Stimulated activated CD4-positive, alpha-beta T cell treated with anti-CD3 and anti-CD28 coated beads, Interleukin-2, amount 100 ng/mL, for 4 hours (primary cell): Measurements from ENCODE around the gene LIPG.
"Not testable (repeated sequence)": the region's sequence is repeated elsewhere in the genome, so short reads cannot be mapped to it uniquely, and the experiment has no call there.

Experiments
- DNase-seq: peaks from one replicate; pipeline ENCODE4 v3.0.0-alpha.2; 2020; ENCODE audit warnings: low read depth

The LIPG gene

DNA sequence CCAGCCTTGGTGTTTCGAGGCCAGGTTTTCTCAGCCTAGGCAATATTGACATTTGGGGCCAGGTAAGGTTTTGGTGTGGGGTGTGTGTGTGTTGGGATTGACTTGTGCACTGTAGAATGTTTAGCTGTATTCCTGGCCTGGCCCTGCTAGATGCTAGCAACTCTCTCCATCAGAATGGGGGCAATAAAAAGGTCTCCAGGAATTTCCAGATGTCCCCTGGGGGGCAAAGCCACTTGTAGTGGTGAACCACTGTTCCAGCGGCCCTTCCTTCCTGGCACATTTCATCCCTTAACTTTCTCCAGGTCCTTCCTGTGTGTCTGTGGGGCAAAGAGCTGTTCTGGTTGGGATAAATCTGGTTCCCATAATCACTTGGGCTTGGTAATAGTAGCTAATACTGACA lies 12.0 kb downstream of the LIPG start:
- no peak for DNase-seq

DNA sequence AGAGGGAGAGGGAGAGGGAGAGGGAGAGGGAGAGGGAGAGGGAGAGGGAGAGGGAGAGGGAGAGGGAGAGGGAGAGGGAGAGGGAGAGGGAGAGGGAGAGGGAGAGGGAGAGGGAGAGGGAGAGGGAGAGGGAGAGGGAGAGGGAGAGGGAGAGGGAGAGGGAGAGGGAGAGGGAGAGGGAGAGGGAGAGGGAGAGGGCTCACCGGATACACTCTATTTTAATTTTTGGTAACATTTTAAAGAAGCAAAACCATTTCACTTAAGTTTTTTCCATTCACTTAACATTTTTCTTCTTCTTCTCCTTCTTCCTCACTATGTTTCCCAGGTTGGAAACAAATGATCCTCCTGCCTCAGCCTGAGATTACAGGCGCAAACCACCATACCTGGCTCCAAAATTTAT lies 17.2 kb downstream of the LIPG start:
- not testable (repeated sequence) for DNase-seq

DNA sequence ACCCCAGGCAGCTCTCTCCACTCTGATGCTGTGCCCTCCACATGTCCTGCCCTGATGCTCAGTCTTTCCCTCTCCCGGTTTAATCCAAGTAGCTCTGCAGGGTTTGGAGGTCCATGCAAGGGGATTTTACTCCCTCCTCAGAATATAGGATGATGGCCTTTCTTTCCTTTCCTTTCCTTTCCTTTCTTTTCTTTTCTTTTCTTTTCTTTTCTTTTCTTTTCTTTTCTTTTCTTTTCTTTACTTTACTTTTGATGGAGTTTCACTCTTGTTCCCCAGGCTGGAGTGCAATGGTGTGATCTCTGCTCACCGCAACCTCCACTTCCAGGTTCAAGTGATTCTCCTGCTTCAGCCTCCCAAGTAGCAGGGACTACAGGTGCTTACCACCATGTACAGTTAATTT lies 17.7 kb downstream of the LIPG start:
- DNase-seq = not testable (repeated sequence)

DNA sequence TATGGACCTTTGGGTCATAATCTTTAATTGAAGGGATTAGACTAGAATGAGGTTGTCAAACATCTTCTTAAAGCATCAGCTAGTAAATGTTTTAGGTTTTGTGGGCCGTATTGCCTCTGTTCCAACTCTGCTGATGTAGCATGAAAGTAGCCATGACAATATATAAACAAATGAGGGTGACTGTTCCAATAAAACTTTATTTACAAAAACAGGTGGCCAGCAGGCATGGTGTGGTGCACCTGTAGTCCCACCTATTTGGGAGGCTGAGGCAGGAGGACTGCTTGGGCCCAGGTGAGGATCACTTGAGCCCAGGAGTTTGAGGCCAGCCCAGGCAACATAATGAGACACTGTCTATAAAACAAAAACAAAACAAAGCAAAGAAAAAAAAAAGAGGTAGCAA lies 18.4 kb downstream of the LIPG start:
- no peak for DNase-seq

DNA sequence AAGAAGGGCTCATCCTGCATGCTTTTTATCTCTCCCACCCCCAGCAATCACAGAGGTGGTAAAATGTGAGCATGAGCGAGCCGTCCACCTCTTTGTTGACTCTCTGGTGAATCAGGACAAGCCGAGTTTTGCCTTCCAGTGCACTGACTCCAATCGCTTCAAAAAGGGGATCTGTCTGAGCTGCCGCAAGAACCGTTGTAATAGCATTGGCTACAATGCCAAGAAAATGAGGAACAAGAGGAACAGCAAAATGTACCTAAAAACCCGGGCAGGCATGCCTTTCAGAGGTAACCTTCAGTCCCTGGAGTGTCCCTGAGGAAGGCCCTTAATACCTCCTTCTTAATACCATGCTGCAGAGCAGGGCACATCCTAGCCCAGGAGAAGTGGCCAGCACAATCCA lies 19.5 kb downstream of the LIPG start:
- no peak for DNase-seq

DNA sequence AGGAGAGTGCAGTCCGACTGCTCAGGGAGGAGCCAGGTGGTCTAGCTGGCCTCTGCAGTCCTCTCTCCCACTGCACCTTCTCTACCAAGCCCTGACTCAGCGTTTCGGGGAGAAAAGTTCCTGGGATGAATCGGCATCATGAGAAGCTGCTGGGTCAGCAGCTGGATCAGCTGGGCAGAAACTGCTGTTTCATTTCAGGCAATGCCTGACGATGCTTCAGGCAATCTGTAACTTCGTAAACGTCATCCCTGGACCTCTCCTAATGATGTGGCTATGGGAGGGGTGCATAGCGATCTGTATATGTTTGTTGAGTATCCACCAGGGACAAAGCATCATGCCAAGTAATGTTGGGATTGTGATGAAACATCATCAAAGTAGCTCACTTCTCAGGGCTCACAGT lies 20.7 kb downstream of the LIPG start:
- DNase-seq = no peak

DNA sequence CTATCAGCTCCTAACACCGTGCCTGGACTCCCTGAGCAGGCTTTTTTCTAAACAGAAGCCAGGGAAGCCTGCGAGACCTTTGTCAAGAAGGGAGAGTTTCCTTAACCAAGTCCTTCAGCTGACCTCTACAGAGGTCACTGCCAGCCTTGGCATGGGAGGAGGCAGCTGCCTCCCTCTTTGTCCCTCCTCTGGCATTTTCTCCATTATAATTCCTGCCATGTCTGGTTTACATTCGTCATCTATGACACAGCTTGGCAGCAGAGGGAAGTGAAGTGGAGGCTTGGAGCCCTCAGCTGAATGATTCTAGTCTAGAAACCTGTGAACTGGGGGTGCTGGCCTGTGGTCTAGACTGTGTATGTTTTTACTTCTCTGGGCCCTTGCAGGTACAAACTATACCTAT lies 22.5 kb downstream of the LIPG start:
- no peak for DNase-seq

DNA sequence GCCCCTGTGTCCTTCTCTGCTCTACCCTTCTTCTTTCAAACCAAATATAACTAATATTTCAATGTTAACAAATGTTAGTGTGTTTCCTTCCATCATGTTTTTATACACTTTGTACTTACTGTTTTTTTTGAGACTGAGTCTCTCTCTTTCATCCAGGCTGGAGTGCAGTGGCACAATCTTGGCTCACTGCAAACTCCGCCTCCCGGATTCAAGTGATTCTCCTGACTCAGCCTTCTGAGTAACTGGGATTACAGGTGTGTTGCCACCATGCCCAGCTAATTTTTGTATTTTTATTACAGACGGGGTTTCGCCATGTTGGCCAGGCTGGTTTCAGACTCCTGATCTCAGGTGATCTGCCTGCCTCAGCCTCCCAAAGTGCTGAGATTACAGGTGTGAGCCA lies 23.1 kb downstream of the LIPG start:
- not testable (repeated sequence) for DNase-seq

DNA sequence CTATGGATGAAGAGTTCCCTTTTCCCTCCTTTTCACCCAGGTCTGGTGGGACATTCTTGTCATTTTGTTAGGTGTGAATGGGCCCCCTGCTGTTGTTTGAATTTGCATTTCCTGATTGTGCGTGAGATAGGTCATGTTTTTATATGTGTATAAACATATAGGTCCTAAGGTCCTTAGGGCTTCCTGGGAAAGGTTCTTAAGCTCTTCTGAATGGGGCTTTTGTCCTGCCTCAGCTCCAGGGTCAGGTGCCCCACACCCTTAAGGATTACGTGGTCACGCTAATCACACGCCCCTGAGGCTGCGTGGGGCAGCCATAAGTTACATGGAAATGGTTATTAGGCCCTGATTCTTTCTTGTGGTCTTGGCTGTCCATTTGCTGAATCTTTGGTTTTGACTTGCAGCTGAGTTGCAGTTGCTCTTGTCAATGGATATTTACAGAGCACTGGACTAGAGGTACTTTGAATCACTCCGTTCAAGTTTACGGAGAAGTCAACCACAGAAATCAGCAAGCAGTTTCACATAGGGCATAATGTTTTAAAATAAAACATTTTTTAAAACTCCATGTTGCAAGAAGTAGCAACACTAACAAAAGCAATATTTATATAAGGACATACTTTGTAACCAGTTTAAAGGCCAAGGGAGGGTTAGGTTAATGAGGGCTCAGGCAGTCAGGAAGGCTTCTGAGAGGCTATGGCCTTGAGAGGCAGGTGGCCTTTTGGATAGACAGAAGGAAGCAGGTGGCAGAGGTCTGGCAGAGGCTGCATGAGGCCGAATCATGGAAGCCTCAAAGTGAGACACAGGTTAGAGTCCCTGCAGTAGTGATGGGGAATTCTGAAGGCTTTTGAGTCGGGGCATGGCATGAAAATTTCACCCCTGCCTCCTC lies 24.2 kb downstream of the LIPG start:
- DNase-seq = no peak

DNA sequence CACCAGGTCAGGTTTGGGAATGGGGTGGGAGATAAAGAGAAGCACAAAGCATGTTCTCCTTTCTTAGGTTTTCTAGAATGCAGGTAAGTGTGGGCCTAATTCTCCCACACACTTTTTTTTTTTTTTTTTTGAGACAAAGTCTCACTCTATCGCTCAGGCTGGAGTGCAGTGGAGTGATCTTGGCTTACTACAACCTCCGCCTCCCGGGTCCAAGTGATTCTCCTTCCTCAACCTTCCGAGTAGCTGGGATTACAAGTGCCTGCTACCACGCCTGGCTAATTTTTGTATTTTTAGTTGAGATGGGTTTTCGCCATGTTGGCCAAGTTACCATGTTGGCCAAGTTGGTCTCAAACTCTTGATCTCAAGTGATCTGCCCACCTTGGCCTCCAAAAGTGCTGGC lies 26.3 kb downstream of the LIPG start:
- no peak for DNase-seq

DNA sequence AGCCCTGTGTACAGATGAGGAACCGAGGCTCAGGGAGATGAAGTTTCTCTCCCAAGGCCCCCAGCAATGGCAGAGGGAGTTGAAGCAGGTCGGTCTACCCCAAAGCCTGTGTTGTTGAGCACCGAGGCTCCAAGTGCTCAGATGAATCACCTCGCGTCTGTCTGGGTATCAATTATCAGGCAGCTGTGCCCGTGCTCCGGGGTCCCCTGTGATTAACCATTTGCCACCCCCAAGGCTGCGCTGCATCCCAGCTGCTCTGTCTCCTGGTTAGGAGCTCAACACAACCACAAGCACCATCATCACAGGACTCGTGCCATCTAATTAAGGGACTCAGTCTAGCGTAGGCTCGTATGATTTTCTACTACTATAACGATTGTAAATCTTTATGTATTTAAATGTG lies 27.1 kb downstream of the LIPG start:
- DNase-seq = no peak

DNA sequence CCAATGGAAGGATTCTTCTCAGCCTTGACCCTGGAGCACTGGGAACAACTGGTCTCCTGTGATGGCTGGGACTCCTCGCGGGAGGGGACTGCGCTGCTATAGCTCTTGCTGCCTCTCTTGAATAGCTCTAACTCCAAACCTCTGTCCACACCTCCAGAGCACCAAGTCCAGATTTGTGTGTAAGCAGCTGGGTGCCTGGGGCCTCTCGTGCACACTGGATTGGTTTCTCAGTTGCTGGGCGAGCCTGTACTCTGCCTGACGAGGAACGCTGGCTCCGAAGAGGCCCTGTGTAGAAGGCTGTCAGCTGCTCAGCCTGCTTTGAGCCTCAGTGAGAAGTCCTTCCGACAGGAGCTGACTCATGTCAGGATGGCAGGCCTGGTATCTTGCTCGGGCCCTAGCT lies 28.8 kb downstream of the LIPG start:
- no peak for DNase-seq

DNA sequence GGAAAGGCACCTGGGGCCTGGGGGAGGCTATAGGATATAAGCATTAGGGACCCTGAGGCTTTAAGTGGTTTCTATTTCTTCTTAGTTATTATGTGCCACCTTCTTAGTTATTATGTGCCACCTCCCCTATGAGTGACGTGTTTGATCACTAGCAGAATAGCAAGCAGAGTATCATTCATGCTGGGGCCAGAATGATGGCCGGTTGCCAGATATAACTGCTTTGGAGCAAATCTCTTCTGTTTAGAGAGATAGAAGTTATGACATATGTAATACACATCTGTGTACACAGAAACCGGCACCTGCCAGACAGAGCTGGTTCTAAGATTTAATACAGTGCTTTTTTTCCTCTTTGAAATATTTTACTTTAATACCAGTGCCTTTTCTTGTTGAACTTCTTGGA lies 29.4 kb downstream of the LIPG start:
- DNase-seq = no peak

DNA sequence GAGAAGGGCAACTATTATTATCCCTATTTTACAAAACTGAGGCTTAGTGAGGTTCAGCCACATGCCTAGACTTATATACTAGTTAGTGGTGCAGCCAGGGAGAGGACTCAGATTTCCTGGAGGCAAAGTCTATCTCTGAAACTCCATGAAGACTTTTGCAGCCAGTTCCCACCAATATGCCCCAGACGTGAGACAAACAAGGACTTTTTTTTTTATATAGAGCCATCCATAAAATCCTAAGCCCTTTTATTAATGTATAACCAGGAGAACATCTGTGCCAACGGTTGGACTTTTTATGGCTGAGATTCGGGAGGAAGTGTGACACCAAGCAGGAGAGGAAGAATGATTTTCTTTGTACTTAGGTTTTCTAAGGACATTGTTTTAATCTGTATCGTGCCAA lies 29.9 kb downstream of the LIPG start:
- no peak for DNase-seq

DNA sequence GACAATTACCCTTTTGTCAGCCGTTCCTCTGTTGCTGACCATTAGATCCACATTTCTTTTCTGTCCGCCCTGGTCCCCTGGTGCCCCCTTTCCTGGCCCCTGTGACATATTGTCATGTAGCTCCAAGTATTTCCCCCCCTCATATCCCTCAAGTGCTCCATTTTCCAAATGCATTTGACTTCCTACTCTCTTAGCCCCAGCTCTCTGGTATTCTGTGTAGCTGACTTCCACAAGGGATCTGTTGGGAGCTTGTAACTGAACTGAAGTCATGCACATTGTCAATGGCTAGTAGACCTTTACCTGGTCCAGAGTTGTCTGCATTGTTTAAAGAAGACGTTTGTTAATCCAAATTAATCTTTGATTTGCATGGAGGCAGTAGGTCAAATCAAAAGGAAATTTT lies 34.8 kb downstream of the LIPG start:
- DNase-seq = no peak

DNA sequence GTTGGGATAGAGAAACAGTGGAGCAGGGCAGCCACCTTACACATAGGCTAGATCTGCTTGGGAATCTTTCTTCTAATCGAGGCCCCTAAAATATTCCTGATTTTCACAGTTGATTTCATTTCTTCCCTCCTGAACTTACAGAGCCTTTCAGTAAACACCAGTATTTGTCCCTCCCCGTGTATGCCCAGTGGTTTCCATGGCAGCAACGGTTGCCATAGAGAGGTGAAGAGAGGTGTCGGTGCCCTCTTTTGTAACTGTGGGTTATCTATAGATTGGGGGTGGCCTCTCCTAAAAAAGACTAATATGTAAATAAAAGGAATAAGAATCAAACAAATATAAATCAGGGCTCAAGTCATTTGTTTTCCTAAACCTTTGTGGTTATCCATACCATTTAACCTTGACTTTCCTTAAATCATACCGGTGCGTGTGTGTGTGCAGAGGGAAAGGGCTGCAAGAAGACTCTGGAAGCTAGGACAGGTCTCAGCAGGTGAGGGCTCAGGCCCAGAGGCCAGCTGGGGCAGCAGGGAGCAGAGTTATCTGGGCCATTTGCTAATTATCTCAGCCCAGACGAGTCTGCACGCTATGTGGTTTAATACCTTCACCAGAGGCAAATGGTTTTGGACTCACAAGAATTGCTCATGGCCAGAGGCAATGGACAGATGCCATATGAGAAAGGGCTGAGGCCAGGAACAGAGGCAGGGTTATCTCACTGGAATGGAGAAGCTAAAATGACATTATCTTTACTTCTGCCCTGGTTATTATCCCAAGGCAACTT lies 35.5 kb downstream of the LIPG start:
- DNase-seq = no peak

DNA sequence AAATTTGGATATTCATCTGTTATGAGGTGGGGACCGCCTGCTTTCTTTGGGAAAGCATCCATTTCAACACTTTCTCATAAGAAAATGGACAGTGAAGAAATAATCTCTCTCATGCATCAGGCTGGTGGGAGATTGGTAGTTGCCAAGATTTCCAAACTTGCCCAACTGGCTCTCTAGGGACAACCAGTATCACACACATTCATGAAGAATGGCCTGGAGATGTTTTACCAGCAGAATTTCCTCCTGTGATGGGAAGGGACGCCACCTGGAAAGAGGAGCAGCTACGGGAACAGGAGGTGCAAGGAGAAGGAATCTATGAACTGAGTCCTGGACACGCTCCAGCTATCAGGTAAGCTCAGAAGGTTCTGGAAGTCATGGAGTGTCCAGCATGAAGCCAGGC lies 39.4 kb downstream of the LIPG start:
- DNase-seq = no peak

DNA sequence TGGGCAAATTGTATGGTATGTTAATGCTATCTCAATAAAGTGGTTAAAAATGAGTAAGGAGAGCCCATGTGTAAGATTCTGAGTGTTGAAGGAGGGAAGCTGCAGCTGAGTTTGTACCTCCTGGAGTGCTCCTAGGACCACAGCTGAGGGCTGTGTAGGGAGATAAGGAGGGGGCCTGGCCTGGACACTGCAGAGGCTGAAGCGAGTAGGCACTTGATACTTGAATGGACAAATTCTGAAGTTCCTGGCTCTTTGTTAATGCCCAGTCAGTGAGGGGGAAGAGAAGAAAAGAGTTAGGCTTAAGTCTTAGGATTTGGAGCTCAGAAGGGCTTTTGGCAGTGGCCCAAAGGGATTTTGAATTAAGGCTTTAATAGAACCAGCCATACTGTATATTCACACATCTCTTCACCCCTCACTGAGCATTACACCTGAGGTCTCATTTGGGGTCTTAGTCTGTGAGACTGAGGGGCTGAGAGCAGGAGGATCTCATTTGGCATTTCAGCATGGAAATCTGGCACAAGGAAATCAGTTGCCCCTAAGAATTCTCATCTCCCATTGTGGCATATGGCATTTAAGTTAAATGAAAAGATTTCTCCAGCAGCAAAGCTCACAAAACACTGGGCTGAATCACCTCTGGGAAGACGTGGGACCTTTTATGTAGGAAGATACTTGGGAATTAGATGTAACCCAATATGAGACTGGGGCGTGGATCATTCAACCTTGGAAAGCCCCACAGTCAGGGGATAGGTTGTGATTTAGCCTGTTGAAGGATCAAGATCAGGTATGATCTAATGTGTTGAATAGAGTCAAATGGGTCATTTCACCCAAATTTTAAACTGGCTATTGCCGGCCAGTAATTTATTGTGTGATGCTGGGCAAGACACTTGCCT lies 46.8 kb downstream of the LIPG start:
- DNase-seq = no peak

DNA sequence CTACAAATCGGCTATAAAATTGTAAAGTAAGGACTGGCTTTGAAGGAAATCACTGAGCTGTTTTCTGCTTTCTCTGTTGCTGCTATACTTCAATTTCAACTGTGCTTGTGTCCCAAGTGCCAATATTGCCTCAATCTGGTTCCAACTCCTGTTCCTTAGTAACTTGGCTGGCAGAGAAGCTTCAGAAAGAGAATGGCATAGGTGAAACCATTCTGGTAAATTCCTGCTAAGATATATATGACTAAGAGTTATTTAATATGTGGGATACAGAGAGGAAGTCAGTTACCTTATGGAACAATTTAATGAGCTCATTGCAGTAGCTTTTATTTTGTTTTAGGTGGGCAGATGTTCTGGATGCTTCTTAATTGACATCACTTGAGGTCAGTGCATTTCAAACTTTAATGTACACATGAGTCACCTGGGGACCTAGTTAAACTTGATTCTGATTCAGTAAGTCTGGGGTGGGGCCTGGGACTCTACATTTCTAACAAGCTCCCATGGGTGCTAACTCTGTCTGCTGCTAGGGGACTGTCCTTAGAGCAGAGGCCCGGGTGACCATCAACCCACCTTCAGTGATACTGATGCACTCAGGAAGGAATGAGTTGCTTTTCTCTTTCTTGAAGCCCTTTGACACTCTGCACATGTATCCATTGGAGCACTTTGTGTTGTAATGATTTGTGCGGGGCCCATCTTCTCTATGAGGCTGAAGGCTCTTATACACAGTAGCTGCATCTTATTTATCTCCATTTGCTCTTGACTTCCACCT lies 47.6 kb downstream of the LIPG start:
- DNase-seq = no peak

DNA sequence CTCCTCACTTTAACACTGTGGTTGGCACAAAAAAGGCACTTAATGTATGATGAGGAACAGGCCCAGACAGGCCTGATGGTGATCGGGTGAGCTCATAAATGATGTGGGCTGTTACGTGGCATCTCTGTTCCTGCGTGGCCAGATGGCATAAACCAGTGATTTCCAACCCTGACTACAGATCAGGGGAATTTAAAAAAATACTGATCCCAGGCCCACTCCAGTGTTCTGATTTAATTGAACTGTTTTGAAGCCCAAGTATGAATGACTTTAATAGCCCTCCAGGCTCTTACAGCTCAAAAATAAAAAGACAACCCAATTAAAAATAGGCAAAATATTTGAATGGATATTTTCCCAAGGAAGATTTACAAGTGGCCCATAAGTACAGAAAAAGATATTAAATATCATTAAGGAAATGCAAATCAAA lies 48.2 kb downstream of the LIPG start:
- DNase-seq = no peak

DNA sequence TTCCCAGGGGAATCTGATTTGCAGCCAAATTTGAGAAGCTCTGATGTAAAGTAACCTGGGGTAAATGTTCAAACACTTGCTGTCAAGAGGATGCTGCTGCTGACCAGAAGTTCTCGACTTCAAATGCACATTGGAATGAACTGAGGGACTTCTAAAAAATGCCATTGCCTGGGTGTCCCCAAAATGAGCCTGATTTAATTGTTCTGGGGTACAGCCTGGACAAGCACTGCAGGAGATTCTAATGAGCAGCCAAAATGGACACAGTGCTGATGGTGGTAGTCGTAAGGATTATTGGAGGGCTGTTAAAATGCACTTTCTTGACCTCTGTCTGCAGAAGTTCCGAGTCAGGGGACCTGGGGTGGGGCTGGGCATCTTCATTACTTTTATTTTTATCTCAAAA lies 49.5 kb downstream of the LIPG start:
- no peak for DNase-seq
